ENCODE results near the gene ATOH8.
"Not testable (repeated sequence)": the region's sequence is repeated elsewhere in the genome, so short reads cannot be mapped to it uniquely, and the experiment has no call there.

Gene ATOH8, protein sequence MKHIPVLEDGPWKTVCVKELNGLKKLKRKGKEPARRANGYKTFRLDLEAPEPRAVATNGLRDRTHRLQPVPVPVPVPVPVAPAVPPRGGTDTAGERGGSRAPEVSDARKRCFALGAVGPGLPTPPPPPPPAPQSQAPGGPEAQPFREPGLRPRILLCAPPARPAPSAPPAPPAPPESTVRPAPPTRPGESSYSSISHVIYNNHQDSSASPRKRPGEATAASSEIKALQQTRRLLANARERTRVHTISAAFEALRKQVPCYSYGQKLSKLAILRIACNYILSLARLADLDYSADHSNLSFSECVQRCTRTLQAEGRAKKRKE

DNA sequence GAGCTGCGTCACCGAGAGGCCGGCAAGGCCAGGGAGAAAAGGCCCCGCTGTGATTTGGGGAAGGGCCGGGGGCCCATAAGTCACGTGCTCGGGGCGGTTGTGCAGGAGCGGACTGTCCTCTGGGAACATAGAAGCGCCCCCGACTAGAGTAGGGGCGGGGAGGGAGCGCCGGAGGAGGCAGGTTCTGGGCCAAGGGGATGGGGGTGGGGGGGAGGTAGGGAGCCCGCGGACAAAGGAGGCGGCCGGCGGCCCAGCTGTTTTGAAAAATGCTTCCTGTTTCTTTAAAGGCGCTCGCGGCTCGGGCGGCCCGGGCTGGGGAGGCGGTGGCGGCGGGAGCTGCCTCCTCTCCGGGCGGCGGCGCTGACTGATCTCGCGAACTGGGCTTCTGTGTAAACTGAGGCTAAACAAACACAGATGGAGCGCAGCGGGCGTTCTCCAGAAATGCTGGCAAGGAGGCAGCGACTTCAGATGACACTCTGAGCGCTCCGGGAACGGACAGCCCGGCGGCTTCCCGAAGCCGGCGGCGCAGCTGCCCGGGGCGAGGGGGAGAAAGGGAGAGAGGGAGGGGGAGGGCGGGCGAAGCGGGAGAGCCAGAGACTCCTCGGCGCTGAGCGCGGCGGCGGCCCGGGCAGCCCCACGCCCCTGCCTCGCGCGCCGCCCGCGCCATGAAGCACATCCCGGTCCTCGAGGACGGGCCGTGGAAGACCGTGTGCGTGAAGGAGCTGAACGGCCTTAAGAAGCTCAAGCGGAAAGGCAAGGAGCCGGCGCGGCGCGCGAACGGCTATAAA lies at the start of gene ATOH8:
TSS of gene ATOH8 (plus strand) at position 467 of the 788 bp plus-strand sequence. CDS start at position 666, 199 bp downstream.
- DNase-seq, result peak; percentile 31 to 52

DNA sequence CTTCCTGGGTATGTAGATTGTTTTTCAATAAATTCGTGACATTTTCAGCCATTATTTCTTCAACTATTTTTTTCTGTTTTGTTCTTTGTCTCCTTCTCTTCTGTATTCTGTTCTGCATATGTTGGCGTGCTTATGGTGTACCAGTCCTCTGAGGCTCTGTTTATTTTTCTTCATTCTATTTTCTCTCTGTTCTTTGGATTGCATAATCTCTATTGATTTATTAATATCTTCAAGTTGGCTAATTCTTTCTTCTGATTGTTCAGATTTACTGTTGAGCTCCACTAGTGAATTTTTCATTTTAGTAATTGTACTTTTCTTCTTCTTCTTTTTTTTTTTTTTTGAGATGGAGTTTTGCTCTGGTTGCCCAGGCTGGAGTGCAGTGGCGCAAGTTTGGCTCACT lies 49.8 kb upstream of the ATOH8 start:
- no peak for DNase-seq

DNA sequence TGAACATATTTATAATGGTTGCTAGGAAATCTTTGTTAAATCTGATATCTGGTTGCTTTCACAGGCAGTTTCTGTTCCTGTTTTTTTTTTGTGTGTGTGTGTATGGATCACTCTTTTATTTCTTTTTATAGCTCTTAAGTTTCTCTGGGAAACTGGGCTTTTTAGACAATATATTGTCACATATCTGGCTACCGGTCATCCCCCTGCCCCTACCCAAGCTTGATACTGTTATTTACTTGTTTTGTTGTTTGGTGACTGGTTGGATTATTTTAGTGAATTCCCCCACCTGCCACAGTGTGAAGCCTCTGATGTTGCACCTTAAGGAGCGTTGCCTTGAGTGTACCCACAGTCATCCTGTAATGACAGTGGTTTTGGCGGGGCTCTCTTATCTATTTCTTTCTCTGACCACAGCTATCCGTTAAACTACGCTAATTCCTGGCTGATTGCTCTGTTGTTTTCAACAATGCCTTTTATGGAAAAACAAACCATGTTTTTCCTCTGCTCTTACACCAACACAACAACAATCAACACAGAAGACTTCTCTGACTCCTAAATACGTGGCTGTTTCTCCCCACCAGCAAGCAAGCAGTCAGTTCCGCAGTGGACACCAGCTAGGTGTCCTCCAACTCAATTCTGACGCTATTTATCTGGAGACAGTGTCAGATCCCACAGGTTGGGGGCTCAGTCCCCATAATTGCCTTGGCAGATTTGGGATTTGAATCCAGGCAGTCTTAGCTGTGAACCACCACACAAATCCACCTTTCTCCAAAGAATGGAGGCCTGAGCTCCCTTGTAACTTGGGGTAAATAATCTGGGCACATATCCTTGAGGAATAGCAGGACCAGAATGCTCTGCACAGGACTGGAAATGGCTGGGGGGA lies 48.8 kb upstream of the ATOH8 start:
- DNase-seq, result peak; percentile 53 to 71

DNA sequence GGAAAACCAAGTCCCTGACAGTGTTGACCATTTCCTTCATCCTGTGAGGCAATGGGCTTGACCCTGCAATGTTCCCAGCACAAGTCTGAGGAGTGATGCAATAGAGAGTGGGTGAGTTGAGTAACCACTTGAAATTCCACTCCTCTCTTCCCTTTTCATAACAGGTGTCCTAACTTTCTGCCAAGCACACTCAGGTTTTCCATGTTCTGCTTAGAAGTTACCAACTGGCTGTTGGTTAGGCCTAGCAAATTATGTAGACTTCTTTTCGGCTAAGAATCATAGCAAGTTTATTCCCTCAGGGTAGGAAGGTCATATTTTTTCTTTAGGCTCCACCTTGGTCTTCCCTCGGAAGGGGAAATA lies 48.1 kb upstream of the ATOH8 start:
- peak; percentile 86 to 87 for DNase-seq

DNA sequence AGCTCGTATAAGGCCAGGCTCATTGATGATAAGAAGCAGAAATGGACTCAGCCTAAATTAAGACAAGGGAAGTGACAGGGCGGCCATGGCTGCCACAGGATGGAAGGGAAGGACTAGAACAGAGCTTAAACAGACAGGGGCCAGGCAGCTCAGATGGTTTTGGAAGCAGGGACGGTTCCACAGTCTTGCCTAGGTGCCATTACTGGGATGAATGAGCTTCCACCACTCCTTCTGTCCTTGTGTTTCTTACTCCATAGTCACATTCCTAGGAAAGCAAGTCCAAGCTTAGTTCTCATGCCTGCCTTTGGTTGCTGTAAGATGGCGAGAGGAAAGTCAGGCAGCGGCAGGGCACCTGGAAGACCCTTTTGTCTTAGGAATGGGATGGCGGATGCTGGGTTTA lies 47.7 kb upstream of the ATOH8 start:
- DNase-seq, result no peak

DNA sequence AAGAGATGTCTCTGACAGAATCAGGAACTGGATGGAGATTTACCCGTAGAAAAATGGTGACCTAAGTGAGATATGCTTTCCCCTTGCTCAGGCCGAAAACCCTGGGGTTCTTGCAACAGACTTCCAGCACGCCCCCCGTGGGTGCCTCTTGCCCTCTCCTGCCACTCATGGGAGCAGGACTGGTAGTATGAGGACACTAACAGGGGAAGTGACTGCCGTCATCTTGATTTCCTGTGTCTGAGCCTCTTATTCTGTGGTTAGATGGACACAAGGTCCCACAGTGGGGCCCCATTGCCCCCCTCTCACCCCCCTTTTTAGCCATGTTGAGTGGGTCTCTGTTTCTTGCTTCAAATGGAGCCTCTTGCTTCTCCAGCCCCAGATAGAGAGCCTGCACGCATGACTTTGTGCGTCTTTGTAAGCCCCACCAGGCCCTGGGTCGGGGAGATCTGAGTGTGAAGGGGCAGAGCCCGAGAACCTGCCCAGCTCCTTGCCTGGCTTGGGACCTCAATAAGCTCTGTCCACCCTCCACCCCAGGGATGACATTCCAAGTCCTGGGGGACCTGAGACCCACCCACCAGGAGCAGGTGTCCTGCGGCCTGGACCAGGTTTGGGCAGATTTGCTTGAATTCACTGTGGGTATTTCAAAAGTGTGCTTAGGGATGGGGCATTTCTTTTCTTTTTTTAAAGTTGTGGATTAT lies 47.0 kb upstream of the ATOH8 start:
- DNase-seq, result peak; percentile 78 to 94

DNA sequence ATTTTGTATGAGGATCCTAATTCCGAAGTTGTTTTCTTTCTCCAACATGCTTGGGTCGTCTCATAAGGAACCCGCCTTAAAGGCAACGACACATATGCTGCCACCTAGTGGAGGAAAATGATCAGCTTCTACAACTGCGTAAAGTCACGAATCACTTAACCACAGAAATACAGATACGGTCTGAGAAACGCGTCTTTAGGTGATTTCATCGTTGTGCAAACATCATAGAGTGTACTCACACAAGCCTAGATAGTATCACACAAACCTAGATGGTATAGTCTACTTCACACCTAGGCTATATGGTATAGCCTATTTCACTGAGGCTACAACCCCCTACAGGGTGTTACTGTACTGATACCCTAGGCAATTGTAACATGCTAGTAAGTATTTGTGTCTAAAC lies 46.5 kb upstream of the ATOH8 start:
- DNase-seq, result peak; percentile 77 to 97

DNA sequence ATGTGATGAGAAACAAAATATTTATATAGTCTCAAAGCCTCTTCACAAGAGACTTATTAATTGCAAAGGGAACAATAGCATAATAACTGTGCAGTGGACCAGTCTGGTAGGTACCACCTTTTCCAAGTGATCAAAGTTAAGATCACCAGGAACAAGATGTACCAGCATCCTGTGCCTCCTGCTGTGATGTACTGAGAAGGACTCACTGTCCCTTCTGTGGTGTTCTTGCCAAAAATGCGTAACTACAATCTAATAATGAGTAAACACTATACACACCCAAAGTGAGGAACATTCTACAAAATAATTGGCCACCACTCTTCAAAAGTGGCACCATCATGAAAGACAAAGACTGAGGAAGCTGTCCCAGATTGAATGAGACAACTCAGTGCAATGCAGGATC lies 45.1 kb upstream of the ATOH8 start:
- no peak for DNase-seq

DNA sequence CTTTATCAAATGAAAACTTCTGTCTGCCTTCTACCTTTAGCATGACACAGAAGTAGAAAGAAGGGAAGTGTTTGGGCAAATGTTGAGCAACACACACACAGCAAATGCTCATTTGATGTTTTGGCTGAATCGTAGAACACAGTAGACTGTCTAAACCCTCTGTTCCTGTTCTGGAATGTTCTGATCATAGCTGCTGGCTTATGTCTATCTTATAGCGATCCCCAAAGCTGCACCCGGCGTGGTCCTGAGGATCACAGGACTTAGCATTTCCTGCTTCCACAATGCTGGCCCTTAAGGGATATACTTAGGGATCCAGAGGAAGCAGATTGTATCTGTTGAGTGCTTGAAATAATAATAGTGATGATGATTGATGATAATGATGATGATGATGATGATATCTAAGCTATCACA lies 44.4 kb upstream of the ATOH8 start:
- no peak for DNase-seq

DNA sequence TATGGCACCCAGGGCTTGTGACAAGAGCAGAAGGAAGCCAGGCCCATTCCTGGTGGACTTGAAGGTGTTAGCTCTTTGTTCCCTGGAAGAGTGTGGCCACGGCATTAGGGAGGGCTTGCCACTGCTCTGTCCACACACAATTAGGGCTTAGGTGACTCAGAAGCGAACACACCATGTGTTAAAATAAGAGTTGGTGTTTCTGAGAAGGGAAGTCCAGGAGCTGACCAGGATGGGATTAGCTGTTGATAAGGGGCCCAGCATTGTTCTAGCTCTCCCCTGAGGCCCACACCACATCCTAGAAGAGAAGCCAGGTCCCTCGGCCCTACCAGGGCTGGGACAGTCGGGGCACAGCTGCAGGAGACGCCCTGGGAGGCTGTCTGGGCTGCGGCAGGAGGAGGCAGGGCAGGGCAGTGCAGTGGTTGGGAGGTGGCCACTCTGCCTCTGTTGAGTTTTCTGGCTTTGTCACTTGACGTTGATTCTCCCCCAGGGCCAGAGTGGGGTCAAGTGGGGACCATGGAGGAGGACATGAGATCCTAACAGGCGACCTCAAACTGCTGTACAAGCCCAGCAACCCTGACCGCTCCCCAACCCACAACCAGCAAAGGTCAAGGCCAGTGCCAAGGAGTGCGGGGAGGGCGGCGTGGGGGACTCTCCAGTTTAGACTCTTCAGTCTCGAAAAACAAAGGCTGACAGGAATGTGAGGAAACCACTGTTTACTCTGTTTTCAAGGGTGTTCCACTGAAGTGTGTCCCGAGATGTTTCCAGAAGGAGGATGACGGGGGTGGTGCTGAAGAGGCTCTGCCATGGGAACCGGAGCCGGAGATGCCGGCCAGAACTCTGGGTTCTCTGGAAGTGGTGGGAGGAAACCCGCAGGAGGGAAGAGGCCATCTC lies 42.9 kb upstream of the ATOH8 start:
- no peak for DNase-seq

DNA sequence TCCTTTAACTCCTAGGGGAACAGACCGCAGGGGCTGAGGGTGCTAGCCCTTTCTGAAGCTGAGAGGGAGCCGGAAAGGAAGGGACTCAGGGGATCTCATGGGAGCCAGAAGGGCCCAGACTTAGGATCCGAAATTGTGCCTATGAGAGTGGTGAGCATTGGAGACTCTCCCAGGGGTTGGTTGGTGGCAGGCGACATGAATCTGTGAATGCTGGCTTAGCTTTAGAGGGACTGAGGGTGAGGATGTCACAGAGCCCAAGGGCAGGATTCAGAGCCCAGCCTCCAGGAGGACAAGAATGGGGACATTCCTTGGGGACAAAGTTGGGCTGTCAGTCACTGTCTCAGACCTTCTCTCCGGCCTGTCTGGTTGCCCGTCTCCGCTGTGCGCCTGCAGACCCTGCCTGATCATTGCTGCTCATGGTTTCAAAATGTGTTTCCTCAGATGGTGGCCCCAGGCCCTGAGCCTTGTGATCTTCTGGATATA lies 42.2 kb upstream of the ATOH8 start:
- DNase-seq, result no peak

DNA sequence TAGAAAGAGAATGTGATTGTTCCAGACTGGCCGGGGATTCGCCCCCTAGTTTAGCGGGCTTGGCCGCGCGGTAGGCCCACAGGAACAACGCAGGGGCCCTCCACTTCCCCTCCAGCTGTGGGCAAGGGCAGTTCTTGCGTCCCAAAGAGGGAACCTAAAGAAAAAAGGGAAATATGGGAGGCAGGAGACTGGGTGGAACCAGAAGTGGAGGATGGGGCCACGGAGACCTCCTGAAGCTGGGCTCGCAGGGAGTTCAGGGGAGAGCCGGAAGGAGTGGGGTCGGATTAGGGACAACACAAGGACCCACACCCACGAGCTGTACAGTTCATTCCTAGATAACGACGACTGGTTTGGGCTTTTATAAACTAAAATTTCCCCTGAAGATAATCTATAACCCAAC lies 41.5 kb upstream of the ATOH8 start:
- DNase-seq, result peak; percentile 72

DNA sequence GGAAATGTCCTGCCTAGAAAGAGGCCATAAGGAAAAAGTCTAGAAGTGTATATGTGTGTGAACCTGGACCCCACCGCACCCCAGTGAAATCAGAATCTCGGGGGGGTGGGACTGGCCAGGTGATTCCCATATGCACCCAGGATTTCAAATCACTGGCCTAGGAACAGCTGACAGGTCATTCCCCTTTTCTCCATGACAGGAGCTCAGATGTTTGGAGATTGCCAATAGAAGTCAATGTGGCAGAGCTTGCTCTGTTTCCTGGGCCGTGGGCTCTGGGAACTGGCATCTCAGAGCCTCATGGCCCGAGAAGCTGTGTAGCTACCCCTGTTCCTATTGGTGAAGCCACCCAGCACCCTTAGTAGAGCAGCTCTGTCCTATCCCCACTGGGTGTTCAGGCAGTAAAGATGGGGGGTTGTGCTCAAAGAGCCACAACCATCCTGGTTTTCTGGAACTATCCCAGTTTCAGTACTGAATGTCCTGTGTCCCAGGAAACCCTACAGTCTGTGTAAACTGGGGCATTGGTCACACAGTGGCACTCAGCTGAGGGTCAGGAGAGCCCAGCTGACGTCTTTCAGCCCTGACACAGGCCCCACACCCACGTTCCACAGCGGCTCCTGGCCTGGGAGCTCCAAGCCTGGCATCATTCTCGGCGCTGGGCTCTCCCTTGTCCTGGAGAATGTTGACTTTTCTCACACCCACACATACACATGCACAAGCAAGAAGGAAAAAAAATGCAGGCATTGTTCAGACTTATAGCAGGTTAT lies 40.8 kb upstream of the ATOH8 start:
- peak; percentile 38 to 86 for DNase-seq

DNA sequence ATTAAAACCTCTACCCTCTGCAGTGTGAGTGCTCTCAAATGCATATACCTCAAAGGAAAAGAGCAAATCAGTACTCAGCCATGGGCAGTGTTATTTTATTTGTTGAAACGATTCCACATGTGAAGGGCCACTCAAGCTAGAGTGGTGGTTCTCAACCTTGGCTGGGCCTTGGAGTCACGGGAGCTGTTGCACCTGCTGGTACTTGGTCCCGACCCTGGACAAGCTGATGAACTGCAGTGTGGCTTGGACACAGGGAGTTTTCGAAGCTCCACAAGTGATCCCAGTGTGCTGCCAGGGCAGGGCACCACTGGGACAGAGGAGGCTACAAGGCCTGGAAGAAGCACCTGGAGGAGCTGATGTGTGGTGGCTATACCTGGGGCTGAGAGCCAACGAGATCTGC lies 40.0 kb upstream of the ATOH8 start:
- DNase-seq, result no peak

DNA sequence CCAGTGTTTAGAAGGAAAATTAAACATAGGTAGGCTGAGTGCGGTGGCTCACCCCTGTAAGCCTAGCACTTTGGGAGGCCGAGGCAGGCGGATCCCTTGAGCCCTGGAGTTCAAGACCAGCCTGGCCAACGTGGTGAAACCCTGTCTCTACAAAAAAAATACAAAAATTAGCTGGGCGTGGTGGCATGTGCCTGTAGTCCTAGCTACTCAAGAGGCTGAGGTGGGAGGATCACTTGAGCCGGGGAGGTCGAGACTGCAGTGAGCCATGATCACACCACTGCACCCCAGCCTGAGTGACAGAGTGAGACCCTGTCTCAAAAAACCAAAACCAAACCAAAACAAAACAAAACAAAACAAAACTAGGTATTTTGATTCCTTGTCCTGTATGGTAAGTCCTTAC lies 39.4 kb upstream of the ATOH8 start:
- not testable (repeated sequence) for DNase-seq

DNA sequence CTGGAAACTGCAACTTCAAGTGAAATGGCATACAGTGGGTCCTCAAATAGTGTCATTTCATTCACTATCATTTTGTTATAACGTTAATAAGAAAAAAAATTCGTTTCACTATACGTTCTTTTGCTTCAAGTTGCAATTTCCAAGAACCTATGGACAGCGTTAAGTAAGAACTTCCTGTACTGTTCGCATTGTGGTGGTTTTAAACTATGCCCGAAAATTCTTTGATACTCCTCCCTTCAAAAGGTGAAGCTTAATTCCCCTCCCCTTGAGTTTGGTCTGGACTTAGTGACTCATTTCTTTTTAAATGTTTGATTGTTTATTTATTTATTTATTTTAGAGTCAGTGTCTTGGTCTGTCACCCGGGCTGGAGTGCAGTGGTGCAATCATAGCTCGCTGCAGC lies 39.0 kb upstream of the ATOH8 start:
- no peak for DNase-seq

DNA sequence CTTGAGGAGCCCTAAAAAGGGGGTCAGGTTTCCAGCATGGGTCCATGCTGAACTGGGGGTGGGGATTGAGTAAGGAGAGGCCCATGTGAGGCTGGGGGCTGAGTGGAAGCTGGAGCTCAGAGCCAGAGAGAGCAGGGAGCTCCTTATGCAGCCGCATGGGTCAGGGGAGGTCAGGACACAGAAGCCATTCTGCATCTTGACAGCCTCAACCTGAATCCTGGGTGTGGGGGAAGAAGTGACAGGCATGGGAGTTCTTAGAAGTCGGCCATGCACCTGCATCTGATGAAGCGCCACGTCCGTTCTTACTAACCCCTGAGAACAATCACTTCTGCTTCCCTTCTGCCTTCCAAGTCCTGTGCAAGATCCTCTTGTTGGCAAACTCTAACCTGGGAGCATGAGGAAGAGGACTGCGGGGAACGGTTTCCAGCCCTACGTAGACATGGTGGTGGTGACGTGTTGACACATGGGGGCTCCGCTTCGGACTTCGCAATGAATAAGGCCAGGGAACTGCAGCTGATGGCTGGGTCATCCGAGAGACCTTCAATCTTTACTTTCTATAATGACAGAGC lies 37.4 kb upstream of the ATOH8 start:
- DNase-seq, result no peak

DNA sequence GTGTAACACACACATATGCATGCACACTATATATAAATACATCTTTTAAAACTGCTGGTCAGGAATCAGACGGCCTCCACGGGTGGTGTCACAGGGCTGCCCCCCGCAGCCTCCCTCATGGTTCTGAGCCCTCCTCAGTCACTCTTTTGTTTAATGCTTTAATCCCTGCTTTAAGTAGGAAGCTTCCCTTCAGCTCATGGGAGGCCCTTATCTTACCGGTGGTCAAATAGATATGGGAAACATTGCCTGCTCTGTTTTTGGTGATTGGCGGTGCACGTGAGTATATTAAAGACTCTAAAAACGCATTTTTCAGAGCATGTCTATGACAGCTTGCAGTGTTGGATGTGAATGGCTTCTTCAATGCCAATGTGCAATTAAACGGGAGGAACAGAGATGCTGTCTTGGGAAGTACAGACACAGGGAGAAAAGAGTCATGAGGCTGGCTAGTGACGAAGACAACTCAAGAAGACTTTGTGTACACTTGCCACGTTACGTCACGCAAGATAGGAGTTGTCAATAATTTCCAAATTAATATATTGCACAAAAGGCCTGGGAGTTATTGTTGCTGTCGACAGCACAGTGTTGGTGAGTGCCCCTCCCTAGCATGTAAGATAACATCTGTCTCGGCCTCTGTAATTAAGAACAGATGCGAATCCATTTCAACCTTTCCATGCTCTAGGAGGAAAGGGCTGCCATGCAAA lies 36.3 kb upstream of the ATOH8 start:
- DNase-seq, result no peak

DNA sequence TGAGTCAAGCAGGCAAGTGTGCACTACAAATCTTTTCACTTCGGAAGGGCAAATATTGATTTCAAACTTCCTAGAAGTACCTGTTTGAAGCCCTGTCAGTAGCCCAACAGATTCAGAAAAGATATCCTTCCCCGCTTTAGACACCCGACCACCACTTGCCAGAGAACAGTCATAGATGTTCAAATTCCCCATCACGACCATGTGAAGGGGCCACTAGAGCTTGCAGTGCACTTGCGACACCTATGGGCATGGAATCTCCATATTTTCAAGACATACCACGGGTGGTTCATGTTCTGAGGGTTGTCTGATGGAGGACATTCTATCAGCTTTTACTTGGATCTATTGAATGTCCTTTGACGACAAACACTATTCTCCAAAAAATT lies 35.8 kb upstream of the ATOH8 start:
- DNase-seq, result peak; percentile 40 to 61

Measured in inflammatory macrophage treated with lipopolysaccharide for 1 hour (primary cell).